Measurements from ENCODE around the gene DIRAS1. TPM values are rescaled to one million over a fixed set of nuclear protein-coding genes. Genes with fewer than 3 reads are reported as not detected.

Gene DIRAS1
- total and polyA plus RNA-seq, 2 of the 8 experiments (the other 6 are each of a cell fraction or from before 2014, with no cell fraction given) = 20.2 to 22.3 TPM

DNA sequence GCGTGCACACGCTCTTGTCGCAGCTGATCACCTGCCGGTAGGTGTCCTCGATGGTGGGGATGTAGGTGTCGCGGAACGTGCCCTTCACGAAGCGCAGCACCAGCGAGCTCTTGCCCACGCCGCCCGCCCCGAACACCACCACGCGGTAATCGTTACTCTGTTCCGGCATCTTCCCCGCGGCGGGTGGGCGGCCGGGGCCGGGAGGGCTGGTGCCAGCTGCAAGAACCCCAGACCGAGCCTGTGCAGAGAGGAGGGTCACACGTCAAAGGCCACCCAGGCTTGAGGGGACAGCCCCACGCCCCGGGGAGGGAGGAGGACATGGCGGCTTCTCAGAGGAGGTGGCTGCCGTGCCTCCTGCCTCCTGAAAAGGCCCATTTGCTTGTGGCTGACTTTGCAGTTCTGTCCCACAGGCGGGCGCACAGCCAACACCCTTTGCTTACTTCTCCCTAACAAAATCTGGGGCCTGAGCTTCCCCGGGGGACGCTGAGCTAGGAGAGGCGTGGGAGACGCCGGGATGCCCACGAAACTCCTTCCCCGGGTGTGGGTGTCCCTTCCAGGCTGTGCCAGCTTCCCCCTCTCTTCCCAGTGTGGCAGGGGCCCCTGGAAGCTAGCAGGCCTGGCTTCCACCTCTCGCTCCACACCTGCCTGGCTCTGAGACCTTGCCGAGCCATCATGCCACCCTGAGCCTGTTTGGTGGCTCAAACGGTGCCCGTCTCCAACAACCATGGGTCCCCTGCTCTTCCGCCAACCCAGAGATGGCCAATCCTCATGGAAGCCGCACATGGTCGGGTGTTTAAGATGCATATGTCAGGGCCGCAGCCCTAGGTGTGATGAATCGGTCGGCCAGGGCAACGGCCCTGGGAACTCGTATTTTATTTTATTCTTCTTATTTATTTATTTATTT lies 3.3 kb downstream of the DIRAS1 start (continued):
- no peak for TF ChIP-seq MAX (IDR thresholded peaks at IDR 0.05)
- TF ChIP-seq POLR2AphosphoS5 (IDR thresholded peaks at IDR 0.05; ENCODE audit: low read depth, low read length) = no peak
- no peak for TF ChIP-seq EP300 (IDR thresholded peaks at IDR 0.05; ENCODE audit: borderline replicate concordance in 1 of 2, low read depth in 2 of 2, low read length in 2 of 2)
- no peak for TF ChIP-seq BRCA1 (IDR thresholded peaks at IDR 0.05; ENCODE audit: low read depth, low read length)
- no peak for TF ChIP-seq CHD7 (IDR thresholded peaks at IDR 0.05; ENCODE audit: insufficient replicate concordance, low read length)
- no peak for TF ChIP-seq TAF7 (optimal IDR thresholded peaks at IDR 0.05; ENCODE audit: borderline replicate concordance, low read depth, low read length)
- no peak for TF ChIP-seq RFX5 (IDR thresholded peaks at IDR 0.05; ENCODE audit: borderline replicate concordance, low read depth, low read length)
- no peak for TF ChIP-seq RBBP5 (IDR thresholded peaks at IDR 0.05; ENCODE audit: borderline replicate concordance, low read depth, low read length)
- no peak for TF ChIP-seq EGR1 (IDR thresholded peaks at IDR 0.05; ENCODE audit: borderline replicate concordance, low read depth, low read length)

All from H1 (cell line).